ENCODE data around the gene MIA. TPM values are rescaled to one million over a fixed set of nuclear protein-coding genes. Genes with fewer than 3 reads are reported as not detected.
"Not testable (repeated sequence)": the region's sequence is repeated elsewhere in the genome, so short reads cannot be mapped to it uniquely, and the experiment has no call there.

MIA gene
- polyA plus RNA-seq, result not detected

DNA sequence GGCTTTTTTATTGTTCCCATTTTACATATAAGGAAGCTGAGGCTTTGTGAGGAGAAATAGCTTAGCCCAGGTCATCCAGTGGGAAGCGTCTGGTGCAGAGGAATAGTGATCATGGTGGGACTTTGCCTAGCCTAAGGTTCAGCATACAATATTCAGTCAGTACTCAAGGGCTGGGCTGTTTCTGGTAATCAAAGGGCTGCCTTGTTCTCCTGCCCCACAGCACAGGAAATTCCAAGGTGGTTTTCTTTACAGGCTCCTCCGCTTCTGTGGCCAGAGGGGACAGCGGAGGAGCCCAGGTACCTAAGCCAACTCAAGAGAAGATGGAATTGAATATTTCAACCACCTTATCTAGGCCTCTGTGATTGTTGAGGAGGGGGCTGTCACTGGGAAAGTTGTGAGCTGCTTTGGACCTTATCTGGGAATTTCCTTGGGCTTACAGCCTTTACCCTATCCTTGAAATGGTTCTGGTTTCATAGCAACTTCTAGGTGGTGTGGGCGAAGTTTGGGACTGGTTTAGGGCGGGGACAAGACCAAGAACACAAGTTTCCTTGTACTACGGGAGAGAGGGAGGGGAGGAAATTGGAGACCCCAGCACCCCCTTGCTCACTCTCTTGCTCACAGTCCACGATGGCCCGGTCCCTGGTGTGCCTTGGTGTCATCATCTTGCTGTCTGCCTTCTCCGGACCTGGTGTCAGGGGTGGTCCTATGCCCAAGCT lies at the start of gene MIA:
MIA (plus strand) TSS at position 606 of the 716 bp plus-strand sequence; CDS start at position 628, 22 bp downstream.
- peaks cover 32 to 44% of the 10 kb centered on the region in 2 donors for H3K4me1 Mint-ChIP-seq
- peak within 1 kb of the TSS in 3 of 5 donors; percentile 26 to 70 (median 40) for H3K4me3 Mint-ChIP-seq
- peaks cover 0 to 7% (median 4%) of the 10 kb centered on the region in 3 donors for H3K36me3 Mint-ChIP-seq
- no peak for DNase-seq
- H3K27ac Mint-ChIP-seq, result peak within 1 kb of the TSS; percentile 39 to 97 (median 66)
- H3K9me3 Mint-ChIP-seq, result no peaks in the 10 kb centered on the region
- peaks cover 13 to 26% (median 15%) of the 10 kb centered on the region in 3 donors for H3K27me3 Mint-ChIP-seq (ENCODE audit: low read depth in 3 of 3)

- DNase-seq, result no peak
- H3K27me3 Mint-ChIP-seq (ENCODE audit: low read depth in 3 of 3), result peaks cover 0 to 6% (median 0%) of the 10 kb centered on the region in 3 donors
- H3K36me3 Mint-ChIP-seq, result peaks cover 9 to 40% (median 21%) of the 10 kb centered on the region in 3 donors
- H3K4me3 Mint-ChIP-seq, result no peak overlapping the region
- no peak overlapping the region for H3K27ac Mint-ChIP-seq
- no peaks in the 10 kb centered on the region for H3K9me3 Mint-ChIP-seq
- H3K4me1 Mint-ChIP-seq, result peaks cover 10 to 13% of the 10 kb centered on the region in 2 donors
These were observed 49.0 kb upstream of the MIA start for GRCh38 chr19:40726279-40726678.

- not testable (repeated sequence) for H3K9me3 Mint-ChIP-seq
These were observed 45.3 kb upstream of the MIA start for GRCh38 chr19:40730065-40730464.

DNA sequence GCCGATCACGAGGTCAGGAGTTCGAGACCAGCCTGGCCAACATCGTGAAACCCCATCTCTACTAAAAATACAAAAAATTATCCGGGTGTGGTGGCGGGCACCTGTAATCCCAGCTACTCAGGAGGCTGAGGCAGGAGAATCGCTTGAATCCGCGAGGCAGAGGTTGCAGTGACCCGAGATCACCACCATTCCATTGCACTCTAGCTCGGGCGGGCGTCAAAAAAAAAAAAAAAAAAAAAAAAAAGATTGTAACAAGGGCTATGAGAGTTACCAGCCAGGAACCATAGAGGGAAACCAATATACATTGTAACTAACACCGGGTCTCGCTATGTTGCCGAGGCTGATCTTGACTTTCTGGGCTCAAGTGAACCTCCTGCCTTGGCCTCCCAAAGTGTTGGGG lies 43.0 kb upstream of the MIA start:
- not testable (repeated sequence) for H3K27ac Mint-ChIP-seq; H3K4me1 Mint-ChIP-seq; H3K4me3 Mint-ChIP-seq; H3K27me3 Mint-ChIP-seq (ENCODE audit: low read depth in 3 of 3); H3K9me3 Mint-ChIP-seq; DNase-seq
- H3K36me3 Mint-ChIP-seq, result peaks cover 22 to 56% (median 28%) of the 10 kb centered on the region in 3 donors

More at GRCh38 chr19:40730065-40730464, 45.3 kb upstream of the MIA start:
- H3K27ac Mint-ChIP-seq; H3K4me3 Mint-ChIP-seq; H3K4me1 Mint-ChIP-seq; H3K27me3 Mint-ChIP-seq (ENCODE audit: low read depth in 3 of 3); DNase-seq: not testable (repeated sequence)
- peaks cover 16 to 59% (median 22%) of the 10 kb centered on the region in 3 donors for H3K36me3 Mint-ChIP-seq

- H3K4me1 Mint-ChIP-seq, result no peaks in the 10 kb centered on the region
- no peaks in the 10 kb centered on the region for H3K27me3 Mint-ChIP-seq (ENCODE audit: low read depth in 3 of 3)
- H3K27ac Mint-ChIP-seq, result no peak overlapping the region
- H3K4me3 Mint-ChIP-seq, result no peak overlapping the region
- no peak for DNase-seq
- no peaks in the 10 kb centered on the region for H3K9me3 Mint-ChIP-seq
- peaks cover 22 to 52% (median 28%) of the 10 kb centered on the region in 3 donors for H3K36me3 Mint-ChIP-seq
These were observed 42.2 kb upstream of the MIA start for GRCh38 chr19:40733149-40733548.

DNA sequence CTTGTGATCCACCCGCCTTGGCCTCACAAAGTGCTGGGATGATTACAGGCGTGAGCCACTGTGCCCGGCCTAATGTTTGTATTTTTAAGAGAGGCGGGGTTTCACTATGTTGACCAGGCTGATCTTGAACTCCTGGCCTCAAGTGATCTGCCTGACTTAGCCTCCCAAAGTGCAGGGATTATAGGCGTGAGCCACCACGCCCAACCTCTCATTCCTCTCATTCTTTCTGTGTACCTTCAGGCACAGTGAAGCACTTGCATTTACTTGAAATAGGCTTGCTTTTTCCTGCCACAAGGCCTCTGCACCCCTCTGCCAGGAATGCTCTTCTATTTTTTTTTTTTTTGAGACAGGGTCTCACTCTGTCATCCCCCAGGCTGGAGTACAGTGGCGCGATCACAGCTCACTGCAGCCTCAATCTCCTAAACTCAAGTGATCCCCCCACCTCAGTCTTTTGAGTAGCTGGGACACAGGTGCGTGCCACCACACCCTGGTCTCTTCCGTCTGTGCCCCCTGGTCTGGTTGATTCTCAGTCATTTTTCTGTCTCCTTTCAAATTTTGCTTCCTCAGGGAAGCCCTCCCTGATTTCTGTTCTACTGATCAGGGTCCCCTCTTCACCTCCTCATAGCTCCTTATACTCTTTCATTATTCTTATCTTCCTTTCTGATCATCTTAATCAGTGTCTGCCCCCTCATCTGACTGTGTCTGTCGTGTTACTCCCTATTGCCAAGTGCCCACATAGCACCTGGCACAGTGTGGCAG lies 40.1 kb upstream of the MIA start:
- H3K36me3 Mint-ChIP-seq, result peaks cover 25 to 50% (median 29%) of the 10 kb centered on the region in 3 donors
- H3K27me3 Mint-ChIP-seq (ENCODE audit: low read depth in 3 of 3), result no peaks in the 10 kb centered on the region
- no peak overlapping the region for H3K4me3 Mint-ChIP-seq
- no peak overlapping the region for H3K27ac Mint-ChIP-seq
- H3K4me1 Mint-ChIP-seq, result no peaks in the 10 kb centered on the region
- DNase-seq, result no peak
- no peaks in the 10 kb centered on the region for H3K9me3 Mint-ChIP-seq

- H3K4me1 Mint-ChIP-seq, result no peaks in the 10 kb centered on the region
- H3K27ac Mint-ChIP-seq, result no peak overlapping the region
- H3K27me3 Mint-ChIP-seq (ENCODE audit: low read depth in 3 of 3), result no peaks in the 10 kb centered on the region
- no peak for DNase-seq
- H3K4me3 Mint-ChIP-seq, result no peak overlapping the region
- no peaks in the 10 kb centered on the region for H3K9me3 Mint-ChIP-seq
- peaks cover 16 to 40% (median 19%) of the 10 kb centered on the region in 3 donors for H3K36me3 Mint-ChIP-seq
These were observed 38.7 kb upstream of the MIA start for GRCh38 chr19:40736661-40737060.

DNA sequence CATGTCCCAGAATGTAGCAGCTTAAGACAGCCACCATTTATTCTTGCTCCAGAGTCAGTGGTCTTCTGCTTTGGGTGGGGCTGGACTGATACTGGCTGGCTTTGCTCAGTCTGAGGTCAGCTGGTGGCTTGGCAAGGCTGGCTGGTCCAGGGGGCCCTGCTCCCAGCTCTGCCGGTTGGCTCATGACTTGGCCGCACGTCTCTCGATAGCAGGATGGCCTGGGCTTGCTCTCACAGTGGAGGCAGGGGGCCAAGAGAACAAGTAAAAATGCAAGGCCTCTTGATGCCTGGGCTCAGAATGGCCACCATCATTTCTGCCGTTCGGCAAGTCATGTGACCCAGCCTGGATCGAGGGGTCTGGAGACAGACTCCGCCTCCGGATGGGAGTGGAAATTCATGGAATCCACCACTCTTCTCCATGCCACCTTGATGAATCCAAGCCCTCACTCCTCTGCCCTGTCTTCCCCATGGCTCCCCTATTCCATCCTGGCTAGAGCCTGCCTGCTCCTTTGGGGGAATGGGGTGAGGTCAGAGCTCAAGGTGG lies 38.1 kb upstream of the MIA start:
- Mint-ChIP-seq H3K4me3 (no peak overlapping the region), H3K9me3 (no peaks in the 10 kb centered on the region), H3K27ac (peak overlapping the region in 1 of 6 donors; percentile 36), H3K27me3 (ENCODE audit: low read depth in 3 of 3) (no peaks in the 10 kb centered on the region), H3K36me3 (peaks cover 16 to 40% (median 19%) of the 10 kb centered on the region in 3 donors), H3K4me1 (no peaks in the 10 kb centered on the region)
- DNase-seq, result no peak

DNA sequence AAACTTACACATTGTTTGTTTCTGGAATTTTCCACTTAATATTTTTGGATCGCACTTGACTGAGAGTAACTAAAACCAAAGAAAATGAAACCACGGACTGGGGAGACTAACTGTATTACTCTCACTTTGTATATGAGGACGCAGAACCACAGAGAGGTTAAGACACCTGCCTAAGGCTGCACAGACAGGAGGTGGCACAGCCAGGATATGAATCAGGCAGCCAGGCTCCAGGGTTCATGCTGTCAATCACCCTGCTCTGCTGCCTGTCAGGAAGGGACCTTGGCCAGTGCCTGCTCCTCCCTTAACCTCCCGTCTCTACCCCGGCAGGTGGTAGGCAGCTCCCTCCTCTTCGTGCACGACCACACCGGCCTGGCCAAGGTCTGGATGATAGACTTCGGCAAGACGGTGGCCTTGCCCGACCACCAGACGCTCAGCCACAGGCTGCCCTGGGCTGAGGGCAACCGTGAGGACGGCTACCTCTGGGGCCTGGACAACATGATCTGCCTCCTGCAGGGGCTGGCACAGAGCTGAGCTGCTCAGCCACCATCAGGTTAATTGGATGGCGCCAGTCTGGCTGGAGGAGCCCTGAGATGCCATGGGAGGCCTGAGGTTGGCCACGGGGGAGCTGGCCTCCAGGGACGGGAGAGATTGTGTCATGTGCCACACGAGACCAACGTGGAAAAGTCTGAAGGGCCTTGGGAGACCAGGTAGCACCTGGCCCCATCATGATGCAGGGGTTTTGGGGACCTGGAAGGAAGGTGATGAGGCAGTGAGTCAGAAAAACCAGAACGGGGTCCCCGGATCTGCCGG lies 36.1 kb upstream of the MIA start:
- no peaks in the 10 kb centered on the region for H3K4me1 Mint-ChIP-seq
- H3K4me3 Mint-ChIP-seq, result no peak overlapping the region
- peaks cover 9 to 23% (median 13%) of the 10 kb centered on the region in 3 donors for H3K36me3 Mint-ChIP-seq
- H3K27me3 Mint-ChIP-seq (ENCODE audit: low read depth in 3 of 3), result no peaks in the 10 kb centered on the region
- DNase-seq, result no peak
- no peak overlapping the region for H3K27ac Mint-ChIP-seq
- no peaks in the 10 kb centered on the region for H3K9me3 Mint-ChIP-seq

GRCh38 chr19:40739871-40740703 lies 35.2 kb upstream of the MIA start:
- no peaks in the 10 kb centered on the region for H3K4me1 Mint-ChIP-seq
- no peaks in the 10 kb centered on the region for H3K27me3 Mint-ChIP-seq (ENCODE audit: low read depth in 3 of 3)
- peaks cover 9 to 19% (median 11%) of the 10 kb centered on the region in 3 donors for H3K36me3 Mint-ChIP-seq
- no peak for DNase-seq
- peak overlapping the region in 1 of 6 donors; percentile 50 for H3K27ac Mint-ChIP-seq
- H3K9me3 Mint-ChIP-seq, result no peaks in the 10 kb centered on the region
- no peak overlapping the region for H3K4me3 Mint-ChIP-seq

GRCh38 chr19:40740747-40741146 lies 34.6 kb upstream of the MIA start:
- Mint-ChIP-seq H3K9me3 (no peaks in the 10 kb centered on the region), H3K36me3 (peaks cover 3 to 13% (median 5%) of the 10 kb centered on the region in 3 donors), H3K4me3 (no peak overlapping the region), H3K27me3 (ENCODE audit: low read depth in 3 of 3) (no peaks in the 10 kb centered on the region), H3K4me1 (no peaks in the 10 kb centered on the region), H3K27ac (peak overlapping the region in 1 of 6 donors; percentile 50)
- no peak for DNase-seq

GRCh38 chr19:40741527-40742390 lies 33.6 kb upstream of the MIA start:
- Mint-ChIP-seq H3K36me3 (peaks cover 3 to 12% (median 5%) of the 10 kb centered on the region in 3 donors), H3K27me3 (ENCODE audit: low read depth in 3 of 3) (no peaks in the 10 kb centered on the region), H3K27ac (no peak overlapping the region), H3K4me3 (no peak overlapping the region), H3K9me3 (no peaks in the 10 kb centered on the region), H3K4me1 (no peaks in the 10 kb centered on the region)
- no peak for DNase-seq

Measured in immature natural killer cell (primary cell).